ENCODE results near the gene PACRG. TPM values are rescaled to one million over a fixed set of nuclear protein-coding genes. Genes with fewer than 3 reads are reported as not detected.

PACRG gene
- total RNA-seq, 1 experiment from 2014 or later: 0.26 TPM

- Histone ChIP-seq H3K23ac (ENCODE audit: insufficient read length, low read depth, low read length) (no peak overlapping the region), H4K5ac (ENCODE audit: insufficient read length, low read depth, low read length) (no peak overlapping the region), H3T11ph (ENCODE audit: low read length) (no peak overlapping the region), H3K27ac (ENCODE audit: insufficient read length, low read depth, low read length) (no peak overlapping the region), H2AFZ (ENCODE audit: low read length) (no peak overlapping the region), H3K18ac (ENCODE audit: insufficient read length, low read depth, low read length) (no peak overlapping the region), H2AK5ac (ENCODE audit: insufficient read length, low read length) (no peak overlapping the region), H2BK120ac (ENCODE audit: low read depth, low read length, poor library complexity, severe bottlenecking) (no peak overlapping the region), H3K79me2 (ENCODE audit: insufficient read depth, low read length) (no peaks in the 10 kb centered on the region), H2BK15ac (ENCODE audit: low read depth, low read length) (no peak overlapping the region), H3K4me1 (ENCODE audit: insufficient read depth, low read length) (no peaks in the 10 kb centered on the region), H3K4me2 (ENCODE audit: insufficient read depth, insufficient read length, low read length) (no peak overlapping the region), H3K79me1 (ENCODE audit: insufficient read depth, low read depth, low read length, poor library complexity, severe bottlenecking) (no peaks in the 10 kb centered on the region), H2BK5ac (ENCODE audit: insufficient read length, low read length) (no peak overlapping the region), H4K8ac (replicated peaks; ENCODE audit: insufficient read length, low read depth, low read length) (no peak overlapping the region), H4K91ac (ENCODE audit: insufficient read length, low read depth, low read length) (no peak overlapping the region), H3K56ac (ENCODE audit: insufficient read length, low read depth, low read length) (no peak overlapping the region), H3K27me3 (ENCODE audit: insufficient read depth, low read length) (no peaks in the 10 kb centered on the region), H2BK20ac (ENCODE audit: low read depth, low read length, poor library complexity, severe bottlenecking) (no peak overlapping the region), H3K4ac (ENCODE audit: low read depth, low read length) (no peak overlapping the region), H3K9ac (ENCODE audit: extremely low read depth, insufficient read length, low read length) (no peak overlapping the region), H3K14ac (ENCODE audit: insufficient read depth, low read length) (no peak overlapping the region), H2BK12ac (ENCODE audit: insufficient read length, low read depth, low read length) (no peak overlapping the region), H3K9me3 (ENCODE audit: control insufficient read depth, low read depth, low read length) (no peaks in the 10 kb centered on the region), H4K20me1 (ENCODE audit: control insufficient read depth, insufficient read depth, insufficient read length) (no peaks in the 10 kb centered on the region), H3K23me2 (ENCODE audit: insufficient read length, low read depth, low read length, poor library complexity, severe bottlenecking) (no peaks in the 10 kb centered on the region)
- peaks cover 0 to 7% of the 10 kb centered on the region in 2 experiments; a peak in 3 of 5 replicates for H3K9me3 Mint-ChIP-seq
- H3K4me1 Mint-ChIP-seq: peaks cover 18 to 25% of the 10 kb centered on the region in 2 experiments
- no peak overlapping the region for H3K4me3 Mint-ChIP-seq
- WGBS (ENCODE audit: extremely low coverage, insufficient read length, low lambda C conversion rate): no CpG with 5 or more reads among the region's 8 CpGs
- peaks cover 1% of the 10 kb centered on the region for H3K27me3 Mint-ChIP-seq (ENCODE audit: low read depth)
- H3K36me3 Mint-ChIP-seq (ENCODE audit: insufficient read depth in 1 of 3, low read depth in 3 of 3): peaks cover 3 to 10% (median 4%) of the 10 kb centered on the region in 3 experiments; a peak in 4 of 7 replicates
- DNase-seq: no peak
- no peak for TF ChIP-seq CTCF (conservative IDR thresholded peaks at IDR 0.05)
- H3K27ac Mint-ChIP-seq: 0 out of 7 replicates have a peak overlapping the region, but pooled peaks of 1 of the 3 experiments have one; percentile 22
These were observed 600.1 kb downstream of the PACRG start for GRCh38 chr6:163327921-163328320.
